Choroid plexus epithelial cell (primary cell): ENCODE results near the gene ZFPM1.

ENCODE experiments used
- DNase-seq: peaks from one replicate; pipeline ENCODE4 v3.0.0-alpha.2; 2010; ENCODE audit warnings: low read depth
- H3K4me3 ChIP-seq: 2 replicates; pipeline ENCODE4 v1.5.1; 2011; ENCODE audit warnings: low read depth, mild to moderate bottlenecking, control low read depth, low read length, moderate library complexity
- TF ChIP-seq, protein P1 (sequence below): conservative IDR thresholded peaks from 2 replicates; pipeline ENCODE4 v1.5.1; 2011; ENCODE audit warnings: low read depth, mild to moderate bottlenecking, control low read depth, inconsistent platforms, low read length, moderate library complexity

Gene ZFPM1

DNA sequence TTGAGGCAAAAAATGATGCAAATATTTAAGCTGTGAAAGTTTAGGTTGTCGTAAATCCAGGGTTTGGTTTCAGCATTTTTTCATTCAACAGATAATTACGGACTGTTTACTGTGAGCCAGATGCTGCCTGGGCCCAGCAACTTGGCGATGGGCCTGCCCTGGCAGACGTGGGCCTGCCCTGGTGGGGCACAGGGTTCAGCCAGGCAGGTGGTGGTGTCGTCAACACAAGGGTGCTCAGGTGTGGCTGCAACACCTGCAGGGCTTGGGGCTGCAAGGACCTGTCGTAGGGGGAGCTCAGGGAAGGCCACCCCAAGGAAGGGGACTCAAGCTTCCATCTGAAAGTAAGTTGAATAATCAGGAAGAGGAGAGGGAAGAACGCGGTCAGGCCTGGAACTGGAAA is 132.2 kb downstream of the ZFPM1 start:
- TF ChIP-seq, protein P1, sequence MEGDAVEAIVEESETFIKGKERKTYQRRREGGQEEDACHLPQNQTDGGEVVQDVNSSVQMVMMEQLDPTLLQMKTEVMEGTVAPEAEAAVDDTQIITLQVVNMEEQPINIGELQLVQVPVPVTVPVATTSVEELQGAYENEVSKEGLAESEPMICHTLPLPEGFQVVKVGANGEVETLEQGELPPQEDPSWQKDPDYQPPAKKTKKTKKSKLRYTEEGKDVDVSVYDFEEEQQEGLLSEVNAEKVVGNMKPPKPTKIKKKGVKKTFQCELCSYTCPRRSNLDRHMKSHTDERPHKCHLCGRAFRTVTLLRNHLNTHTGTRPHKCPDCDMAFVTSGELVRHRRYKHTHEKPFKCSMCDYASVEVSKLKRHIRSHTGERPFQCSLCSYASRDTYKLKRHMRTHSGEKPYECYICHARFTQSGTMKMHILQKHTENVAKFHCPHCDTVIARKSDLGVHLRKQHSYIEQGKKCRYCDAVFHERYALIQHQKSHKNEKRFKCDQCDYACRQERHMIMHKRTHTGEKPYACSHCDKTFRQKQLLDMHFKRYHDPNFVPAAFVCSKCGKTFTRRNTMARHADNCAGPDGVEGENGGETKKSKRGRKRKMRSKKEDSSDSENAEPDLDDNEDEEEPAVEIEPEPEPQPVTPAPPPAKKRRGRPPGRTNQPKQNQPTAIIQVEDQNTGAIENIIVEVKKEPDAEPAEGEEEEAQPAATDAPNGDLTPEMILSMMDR, result no peak
- H3K4me3 ChIP-seq, result no peak overlapping the region
- DNase-seq, result no peak

DNA sequence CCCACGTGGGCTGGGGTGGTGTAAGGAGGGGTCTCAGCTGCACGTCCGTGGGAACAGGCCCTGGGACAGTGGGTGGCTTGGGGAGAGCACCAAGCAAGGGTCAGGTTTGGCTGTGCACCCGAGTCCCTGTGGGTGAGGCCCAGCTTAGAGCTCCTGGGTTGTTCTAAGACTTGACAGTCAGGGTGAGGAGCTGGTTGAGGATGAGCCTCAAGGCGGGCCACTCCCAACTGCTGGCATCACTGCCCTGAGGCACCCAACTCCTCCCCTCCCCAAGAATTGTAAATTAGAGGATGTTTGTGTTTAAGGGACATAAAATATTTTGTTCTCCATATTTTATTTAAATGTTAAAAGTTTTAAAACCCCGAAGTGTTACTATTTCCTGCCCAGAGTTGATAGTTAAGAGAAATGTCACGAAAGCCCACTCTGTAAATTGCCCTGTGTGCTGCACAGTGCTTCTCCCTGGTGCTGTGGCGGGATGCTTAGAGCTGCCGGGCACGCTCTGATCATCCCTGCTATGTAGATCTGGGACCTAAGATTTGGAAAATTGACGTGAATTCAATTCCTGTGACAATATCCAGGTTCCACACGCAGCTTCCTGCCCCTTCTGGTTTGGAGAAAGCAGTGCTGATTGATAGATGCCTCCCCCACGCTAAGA is 133.0 kb downstream of the ZFPM1 start:
- TF ChIP-seq, protein P1, result no peak
- no peak overlapping the region for H3K4me3 ChIP-seq
- no peak for DNase-seq
